OCI-LY1 (cell line): ENCODE results near the gene CHST3.

Experiments
- H2AFZ ChIP-seq: fragments of 200-600 bp; sonication (generic), shearing (Covaris generic); 2 replicates; pipeline ENCODE4 v1.6.0; 2014; ENCODE audit warnings: antibody characterized with exemption, mild to moderate bottlenecking, low read length
- H3F3A ChIP-seq: fragments of 200-600 bp; sonication (generic), shearing (Covaris generic); 2 replicates; pipeline ENCODE4 v1.6.0; 2014; ENCODE audit warnings: mild to moderate bottlenecking, antibody characterized with exemption, low read length, moderate library complexity; ENCODE audit not compliant: insufficient read depth
- H3K27ac ChIP-seq: fragments of 200-600 bp; sonication (generic); 2 replicates; pipeline ENCODE4 v1.5.1; 2014; ENCODE audit warnings: low read length, mixed run types, mild to moderate bottlenecking, low read depth; ENCODE audit not compliant: poor library complexity, severe bottlenecking
- H3K27me3 ChIP-seq: fragments of 200-600 bp; sonication (generic); 2 replicates; pipeline ENCODE4 v1.6.0; 2014; ENCODE audit warnings: antibody characterized with exemption, mild to moderate bottlenecking, low read length, moderate library complexity; ENCODE audit not compliant: insufficient read depth
- H3K36me3 ChIP-seq: fragments of 200-600 bp; sonication (generic); 2 replicates; pipeline ENCODE4 v1.6.1; 2014; ENCODE audit warnings: mild to moderate bottlenecking, antibody characterized with exemption, low read length, moderate library complexity, mixed read lengths; ENCODE audit not compliant: insufficient read depth
- H3K4me1 ChIP-seq: fragments of 200-600 bp; sonication (generic); 2 replicates; pipeline ENCODE4 v1.5.1; 2014; ENCODE audit warnings: mild to moderate bottlenecking, low read length, moderate library complexity; ENCODE audit not compliant: insufficient read depth, severe bottlenecking
- H3K4me2 ChIP-seq: fragments of 200-600 bp; sonication (generic), shearing (Covaris generic); 2 replicates; pipeline ENCODE4 v1.6.1; 2014; ENCODE audit warnings: low read length
- H3K4me3 ChIP-seq: fragments of 200-600 bp; sonication (generic); 2 replicates; pipeline ENCODE4 v1.5.1; 2014; ENCODE audit warnings: low read length, low read depth, mild to moderate bottlenecking, mixed read lengths; ENCODE audit not compliant: poor library complexity, severe bottlenecking
- H3K79me2 ChIP-seq: fragments of 200-600 bp; shearing (Covaris generic); 2 replicates; pipeline ENCODE4 v1.6.1; 2016; ENCODE audit warnings: mixed run types, low read length, mixed read lengths; ENCODE audit not compliant: insufficient read depth
- H3K9ac ChIP-seq: fragments of 200-600 bp; sonication (generic), shearing (Covaris generic); 2 replicates; pipeline ENCODE4 v1.6.1; 2014; ENCODE audit warnings: mild to moderate bottlenecking, low read length, mixed read lengths
- H3K9me2 ChIP-seq: fragments of 200-600 bp; sonication (generic), shearing (Covaris generic); 2 replicates; pipeline ENCODE4 v1.6.1; 2014; ENCODE audit warnings: low read depth, mild to moderate bottlenecking, low read length, mixed read lengths
- H3K9me3 ChIP-seq: fragments of 200-600 bp; shearing (Covaris generic); 2 replicates; pipeline ENCODE4 v1.6.1; 2014; ENCODE audit warnings: low read length, mixed read lengths
- H4K20me1 ChIP-seq: fragments of 200-600 bp; sonication (generic), shearing (Covaris generic); 2 replicates; pipeline ENCODE4 v1.6.0; 2016; ENCODE audit warnings: mild to moderate bottlenecking, low read length; ENCODE audit not compliant: insufficient read depth
- CTCF ChIP-seq: fragments of 200-600 bp; sonication (generic), shearing (Covaris generic); IDR thresholded peaks from 2 replicates; pipeline ENCODE4 v1.5.1; 2017; ENCODE audit warnings: mild to moderate bottlenecking, antibody characterized with exemption, low read length, moderate library complexity, mixed read lengths
- EZH2 ChIP-seq: fragments of 200-600 bp; sonication (generic), shearing (Covaris generic); IDR thresholded peaks from 2 replicates; pipeline ENCODE4 v1.8.0; 2017; ENCODE audit warnings: borderline replicate concordance, mixed run types, mild to moderate bottlenecking, antibody characterized with exemption, low read length, moderate library complexity, mixed read lengths

CHST3 gene

DNA sequence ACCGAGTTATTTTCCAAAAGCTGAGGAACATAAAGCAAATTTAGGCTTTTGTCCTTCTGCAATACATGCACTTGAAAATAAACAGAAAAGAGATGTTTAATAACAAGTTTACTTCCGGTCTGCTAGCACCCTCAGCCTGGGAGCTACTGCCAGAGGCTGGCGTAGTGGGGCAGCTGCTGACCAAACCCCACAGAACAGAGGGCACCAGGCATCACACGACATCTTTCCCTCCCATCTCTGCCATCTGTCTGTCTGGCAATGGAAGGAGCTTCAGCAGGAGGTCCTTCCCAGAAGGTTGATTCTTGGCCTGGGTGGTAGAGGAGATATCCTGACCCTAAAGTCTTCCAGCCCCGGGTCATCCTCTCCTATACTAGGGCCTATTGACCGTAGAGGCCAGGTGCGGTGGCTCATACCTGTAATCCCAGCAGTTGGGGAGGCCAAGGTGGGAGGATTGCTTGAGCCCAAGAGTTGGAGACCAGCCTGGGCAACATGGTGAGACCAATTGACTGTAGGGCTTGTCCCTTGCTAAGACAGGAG, 47.8 kb downstream of the CHST3 start:
- no peak overlapping the region for H3K27ac ChIP-seq
- H3K4me1 ChIP-seq: no peaks in the 10 kb centered on the region
- no peaks in the 10 kb centered on the region for H3K79me2 ChIP-seq
- H3K4me3 ChIP-seq: no peak overlapping the region
- H3K4me2 ChIP-seq: no peak overlapping the region
- H3K9me3 ChIP-seq: no peaks in the 10 kb centered on the region
- no peak overlapping the region for H3K9ac ChIP-seq
- H4K20me1 ChIP-seq: no peaks in the 10 kb centered on the region
- H3K36me3 ChIP-seq: no peaks in the 10 kb centered on the region
- TF ChIP-seq CTCF: no peak
- TF ChIP-seq EZH2: no peak
- H3F3A ChIP-seq: no peaks in the 10 kb centered on the region
- H3K27me3 ChIP-seq: peaks cover 13% of the 10 kb centered on the region; the same call in 1 of the 2 replicates
- no peaks in the 10 kb centered on the region for H3K9me2 ChIP-seq
- no peak overlapping the region for H2AFZ ChIP-seq

DNA sequence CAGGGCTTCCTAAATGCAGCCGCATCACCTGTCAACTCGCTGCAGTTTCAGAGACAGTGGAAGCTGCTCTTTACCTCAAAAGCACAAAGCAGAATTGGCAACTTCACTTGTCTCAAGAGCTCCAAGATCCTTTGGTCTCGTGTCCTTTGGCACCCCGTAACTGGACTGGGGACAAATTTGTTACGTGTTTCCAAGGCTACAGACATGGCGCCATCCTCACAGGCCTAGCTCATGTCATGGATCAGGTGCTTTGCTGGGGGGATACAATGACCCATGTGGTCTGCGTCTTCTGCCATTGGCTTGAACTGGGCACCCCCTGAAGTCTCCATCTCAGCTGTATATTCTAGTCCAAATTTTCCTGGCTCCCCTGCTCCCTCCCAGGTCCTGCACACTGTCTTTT, 48.6 kb downstream of the CHST3 start:
- TF ChIP-seq EZH2 (no peak), CTCF (no peak)
- Histone ChIP-seq H3K27me3 (peaks cover 13% of the 10 kb centered on the region; the same call in 1 of the 2 replicates), H3K36me3 (no peaks in the 10 kb centered on the region), H3K9ac (no peak overlapping the region), H3K9me2 (no peaks in the 10 kb centered on the region), H3K4me1 (no peaks in the 10 kb centered on the region), H3K27ac (no peak overlapping the region), H3K9me3 (no peaks in the 10 kb centered on the region), H3F3A (no peaks in the 10 kb centered on the region), H2AFZ (no peak overlapping the region), H3K4me2 (no peak overlapping the region), H3K4me3 (no peak overlapping the region), H3K79me2 (no peaks in the 10 kb centered on the region), H4K20me1 (no peaks in the 10 kb centered on the region)

GRCh38 chr10:72013202-72013945, 49.2 kb downstream of the CHST3 start:
- Histone ChIP-seq H3K4me2 (no peak overlapping the region), H3K4me1 (no peaks in the 10 kb centered on the region)
- TF ChIP-seq CTCF (no peak), EZH2 (no peak)

More at GRCh38 chr10:72013202-72013945, 49.2 kb downstream of the CHST3 start:
- Histone ChIP-seq H3F3A (no peaks in the 10 kb centered on the region), H3K27ac (no peak overlapping the region), H3K9me2 (no peaks in the 10 kb centered on the region), H3K27me3 (peaks cover 13% of the 10 kb centered on the region; the same call in 1 of the 2 replicates), H3K9ac (no peak overlapping the region), H3K4me3 (no peak overlapping the region), H3K9me3 (no peaks in the 10 kb centered on the region), H3K36me3 (no peaks in the 10 kb centered on the region), H2AFZ (no peak overlapping the region), H3K79me2 (no peaks in the 10 kb centered on the region), H4K20me1 (no peaks in the 10 kb centered on the region)
